ENCODE data around the gene MSL2. TPM values are rescaled to one million over a fixed set of nuclear protein-coding genes. Genes with fewer than 3 reads are reported as not detected.
"Not testable (repeated sequence)": the region's sequence is repeated elsewhere in the genome, so short reads cannot be mapped to it uniquely, and the experiment has no call there.

MSL2 gene
- total and polyA plus RNA-seq, 2 donors (not counting 1 experiment from before 2014, with no cell fraction given): 25.8 to 97.1 TPM

GRCh38 chr3:136146981-136147729 lies 49.0 kb downstream of the MSL2 start:
- POLR2A ChIA-PET: no interaction called here
- H3K4me2 ChIP-seq (replicated peaks; ENCODE audit: low read depth, low read length, poor library complexity, severe bottlenecking): no peak overlapping the region
- DNase-seq (no peak), ATAC-seq (ENCODE audit: low read depth) (no peak)
- H3K36me3 ChIP-seq (replicated peaks in 1 of 2; ENCODE audit: control extremely low read depth in 1 of 2, control insufficient read depth in 1 of 2, extremely low read depth in 1 of 2, insufficient read depth in 2 of 2, low read length in 1 of 2): peaks cover 2 to 26% of the 10 kb centered on the region in 2 experiments
- H3K27me3 ChIP-seq (replicated peaks in 1 of 4; ENCODE audit: control extremely low read depth in 1 of 4, control insufficient read depth in 3 of 4, insufficient read depth in 4 of 4, low read length in 3 of 4): no peaks in the 10 kb centered on the region
- no peaks in the 10 kb centered on the region for H3K4me1 ChIP-seq (ENCODE audit: control insufficient read depth in 2 of 2, insufficient read depth in 2 of 2, low read length in 2 of 2)
- H3K79me2 ChIP-seq (ENCODE audit: control insufficient read depth, insufficient read depth, low read length): peaks cover 34% of the 10 kb centered on the region
- no peak for TF ChIP-seq EZH2 (IDR thresholded peaks at IDR 0.05; ENCODE audit: borderline replicate concordance, insufficient read depth, low read depth, low read length, poor library complexity, severe bottlenecking)
- TF ChIP-seq CTCF (IDR thresholded peaks at IDR 0.05): no peak
- H3K9me3 Mint-ChIP-seq (ENCODE audit: insufficient read depth): no peaks in the 10 kb centered on the region
- no peaks in the 10 kb centered on the region for H3K27me3 Mint-ChIP-seq
- no peak overlapping the region for H3K27ac Mint-ChIP-seq
- intact Hi-C loops (cut with micrococcal nuclease): no loop called here
- peaks cover 50% of the 10 kb centered on the region for H4K20me1 ChIP-seq (ENCODE audit: control insufficient read depth, insufficient read depth, low read length, poor library complexity, severe bottlenecking)
- H3K4me1 Mint-ChIP-seq: peaks cover 25% of the 10 kb centered on the region
- H3K4me3 Mint-ChIP-seq: no peak overlapping the region
- no peak overlapping the region for H3K4me3 ChIP-seq (ENCODE audit: control extremely low read depth in 1 of 5, extremely low read depth in 1 of 5, insufficient read depth in 1 of 5, low read depth in 2 of 5, low read length in 4 of 5)
- H3K27ac ChIP-seq (ENCODE audit: low read length in 2 of 2): no peak overlapping the region
- no peak overlapping the region for H2AFZ ChIP-seq (ENCODE audit: insufficient read depth, low read depth, low read length, poor library complexity, severe bottlenecking)
- 93% methylated on average over 4 of the region's 6 CpGs for WGBS (ENCODE audit: insufficient coverage)
- no peak overlapping the region for H3K9ac ChIP-seq (ENCODE audit: low read length)
- no peaks in the 10 kb centered on the region for H3K9me3 ChIP-seq (ENCODE audit: control extremely low read depth in 1 of 3, control insufficient read depth in 2 of 3, insufficient read depth in 1 of 3, low read length in 2 of 3)
- CTCF ChIA-PET: interaction anchor here (1.2 to 1.4 kb wide), 2 partner anchors 9 kb away, joined by 3 to 4 read pairs; no protein-coding TSS in a partner anchor

- H3K4me3 Mint-ChIP-seq; H3K36me3 ChIP-seq (replicated peaks in 1 of 2; ENCODE audit: control extremely low read depth in 1 of 2, control insufficient read depth in 1 of 2, extremely low read depth in 1 of 2, insufficient read depth in 2 of 2, low read length in 1 of 2); intact Hi-C loops (cut with micrococcal nuclease); H2AFZ ChIP-seq (ENCODE audit: insufficient read depth, low read depth, low read length, poor library complexity, severe bottlenecking); ATAC-seq (ENCODE audit: low read depth); H3K27ac Mint-ChIP-seq; H3K9me3 ChIP-seq (ENCODE audit: control extremely low read depth in 1 of 3, control insufficient read depth in 2 of 3, insufficient read depth in 1 of 3, low read length in 2 of 3); POLR2A ChIA-PET; H3K4me3 ChIP-seq (ENCODE audit: control extremely low read depth in 1 of 5, extremely low read depth in 1 of 5, insufficient read depth in 1 of 5, low read depth in 2 of 5, low read length in 4 of 5); H3K27ac ChIP-seq (ENCODE audit: low read length in 2 of 2); CTCF ChIA-PET; H3K9ac ChIP-seq (ENCODE audit: low read length); H3K27me3 ChIP-seq (replicated peaks in 1 of 4; ENCODE audit: control extremely low read depth in 1 of 4, control insufficient read depth in 3 of 4, insufficient read depth in 4 of 4, low read length in 3 of 4); H3K4me1 ChIP-seq (ENCODE audit: control insufficient read depth in 2 of 2, insufficient read depth in 2 of 2, low read length in 2 of 2); H3K4me2 ChIP-seq (replicated peaks; ENCODE audit: low read depth, low read length, poor library complexity, severe bottlenecking); H3K27me3 Mint-ChIP-seq; DNase-seq; H3K9me3 Mint-ChIP-seq (ENCODE audit: insufficient read depth): not testable (repeated sequence)
- peaks cover 13% of the 10 kb centered on the region for H3K4me1 Mint-ChIP-seq
- WGBS (ENCODE audit: insufficient coverage): 100% methylated on average over 3 of the region's 4 CpGs
- H3K79me2 ChIP-seq (ENCODE audit: control insufficient read depth, insufficient read depth, low read length): peaks cover 10% of the 10 kb centered on the region
- H4K20me1 ChIP-seq (ENCODE audit: control insufficient read depth, insufficient read depth, low read length, poor library complexity, severe bottlenecking): peaks cover 25% of the 10 kb centered on the region
Observed at GRCh38 chr3:136144397-136144796, 51.7 kb downstream of the MSL2 start.

All from B cell (primary cell).